Skeletal muscle satellite cell (primary cell): ENCODE data around the gene FETUB.
"Not testable (repeated sequence)": the region's sequence is repeated elsewhere in the genome, so short reads cannot be mapped to it uniquely, and the experiment has no call there.

Source experiments
- H3K27me3 ChIP-seq: 2 replicates; pipeline ENCODE4 v1.7.0; 2013; ENCODE audit warnings: low read length; ENCODE audit not compliant: control insufficient read depth, insufficient read depth
- H3K36me3 ChIP-seq: 2 replicates; pipeline ENCODE4 v1.7.0; 2013; ENCODE audit warnings: mild to moderate bottlenecking, control low read depth, low read length; ENCODE audit not compliant: insufficient read depth
- H3K4me1 ChIP-seq: 2 replicates; pipeline ENCODE4 v1.7.0; 2013; ENCODE audit warnings: low read length; ENCODE audit not compliant: control insufficient read depth, insufficient read depth
- H3K4me2 ChIP-seq: 2 replicates; pipeline ENCODE4 v1.7.0; 2013; ENCODE audit warnings: mild to moderate bottlenecking, low read length
- H3K4me3 ChIP-seq: 2 replicates; pipeline ENCODE4 v1.7.0; 2013; ENCODE audit warnings: low read length
- H3K9ac ChIP-seq: 2 replicates; pipeline ENCODE4 v1.7.0; 2013; ENCODE audit warnings: mild to moderate bottlenecking, low read depth, low read length, moderate library complexity
- H3K9me3 ChIP-seq: replicated peaks from 2 replicates; pipeline ENCODE4 v1.7.0; 2013; ENCODE audit warnings: mild to moderate bottlenecking, control low read depth, low read length

The FETUB gene

DNA sequence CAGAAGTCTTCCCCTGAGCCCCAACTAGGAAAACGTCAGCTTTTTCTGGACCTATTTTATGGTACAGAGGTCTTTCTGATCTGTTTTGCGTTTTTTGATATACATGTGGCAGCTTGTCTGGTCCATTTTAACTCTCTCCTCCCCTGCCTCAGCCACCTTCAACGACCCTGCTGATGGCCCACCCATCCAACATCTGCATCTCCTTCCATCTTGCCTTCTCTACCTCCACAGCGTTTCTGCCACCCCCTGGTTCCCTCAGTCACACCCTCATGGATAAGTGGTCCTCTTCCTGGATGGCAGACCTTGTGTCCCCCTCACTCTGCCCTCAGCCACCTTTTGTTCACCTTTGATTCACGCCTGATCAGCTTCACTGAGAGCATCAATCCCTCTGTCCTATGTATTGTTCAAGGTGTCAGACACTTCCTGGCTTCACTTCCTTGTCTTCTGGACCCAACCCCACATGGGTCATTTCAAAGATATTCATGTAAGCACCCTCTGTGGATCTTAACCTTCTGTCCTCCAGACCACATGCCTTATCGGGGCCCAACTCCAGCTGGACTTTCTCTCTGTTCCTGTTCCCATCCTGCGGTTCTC, 13.8 kb upstream of the FETUB start:
- H3K27me3 ChIP-seq: peaks cover 15% of the 10 kb centered on the region

DNA sequence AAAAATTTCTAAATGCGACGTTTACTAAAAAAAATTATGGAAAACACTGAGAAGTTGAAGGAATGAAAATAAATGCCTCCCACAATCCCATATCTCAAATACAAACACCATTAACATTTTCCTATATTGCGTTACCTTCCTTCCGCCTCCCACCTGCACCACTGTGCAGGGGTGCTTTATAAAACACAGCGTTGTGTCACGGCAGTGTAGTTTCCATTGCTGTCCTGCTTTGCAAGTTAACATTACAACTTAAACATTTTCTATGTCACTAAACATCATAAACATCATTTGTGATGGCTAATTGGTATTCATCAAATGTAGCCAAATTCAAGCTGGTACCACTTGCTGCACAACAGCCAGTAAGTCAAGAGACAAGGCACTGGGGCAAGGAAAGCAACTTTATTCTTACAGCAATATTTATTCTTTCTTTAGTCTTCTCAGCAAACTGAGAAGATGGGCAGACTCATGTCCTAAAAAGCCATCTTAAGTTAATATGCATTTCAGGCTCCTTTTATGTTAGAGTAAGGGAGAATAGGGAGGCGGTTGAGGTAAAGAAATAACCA, 12.3 kb upstream of the FETUB start:
- no peak overlapping the region for H3K9ac ChIP-seq
- no peak overlapping the region for H3K4me3 ChIP-seq
- H3K36me3 ChIP-seq: no peaks in the 10 kb centered on the region
- peaks cover 13% of the 10 kb centered on the region for H3K27me3 ChIP-seq
- H3K9me3 ChIP-seq: no peaks in the 10 kb centered on the region
- no peak overlapping the region for H3K4me2 ChIP-seq
- no peaks in the 10 kb centered on the region for H3K4me1 ChIP-seq

More for the DNA sequence above, 13.8 kb upstream of the FETUB start:
- Histone ChIP-seq H3K36me3 (no peaks in the 10 kb centered on the region), H3K4me1 (no peaks in the 10 kb centered on the region), H3K4me3 (no peak overlapping the region), H3K4me2 (no peak overlapping the region), H3K9ac (no peak overlapping the region), H3K9me3 (no peaks in the 10 kb centered on the region)

DNA sequence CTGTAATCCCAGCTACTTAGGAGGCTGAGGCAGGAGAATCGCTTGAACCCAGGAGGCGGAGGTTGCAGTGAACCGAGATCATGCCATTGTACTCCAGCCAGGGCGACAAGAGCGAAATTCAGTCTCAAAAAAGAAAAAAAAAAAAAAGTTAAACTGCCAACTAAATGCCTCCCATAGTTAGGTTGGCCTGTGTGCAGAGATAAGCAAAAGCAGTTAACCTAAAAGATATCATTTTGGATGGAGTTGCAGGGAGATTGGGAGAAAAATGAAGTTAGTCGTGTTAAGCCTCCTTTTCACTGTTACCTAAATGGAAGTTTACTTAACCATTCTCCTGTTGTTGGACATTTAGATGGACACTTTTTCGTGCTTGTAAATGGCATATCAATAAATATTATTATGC, 11.4 kb upstream of the FETUB start:
- no peaks in the 10 kb centered on the region for H3K36me3 ChIP-seq
- no peak overlapping the region for H3K4me2 ChIP-seq
- H3K9me3 ChIP-seq: no peaks in the 10 kb centered on the region
- peaks cover 10% of the 10 kb centered on the region for H3K27me3 ChIP-seq
- no peaks in the 10 kb centered on the region for H3K4me1 ChIP-seq
- H3K9ac ChIP-seq: no peak overlapping the region
- H3K4me3 ChIP-seq: no peak overlapping the region

DNA sequence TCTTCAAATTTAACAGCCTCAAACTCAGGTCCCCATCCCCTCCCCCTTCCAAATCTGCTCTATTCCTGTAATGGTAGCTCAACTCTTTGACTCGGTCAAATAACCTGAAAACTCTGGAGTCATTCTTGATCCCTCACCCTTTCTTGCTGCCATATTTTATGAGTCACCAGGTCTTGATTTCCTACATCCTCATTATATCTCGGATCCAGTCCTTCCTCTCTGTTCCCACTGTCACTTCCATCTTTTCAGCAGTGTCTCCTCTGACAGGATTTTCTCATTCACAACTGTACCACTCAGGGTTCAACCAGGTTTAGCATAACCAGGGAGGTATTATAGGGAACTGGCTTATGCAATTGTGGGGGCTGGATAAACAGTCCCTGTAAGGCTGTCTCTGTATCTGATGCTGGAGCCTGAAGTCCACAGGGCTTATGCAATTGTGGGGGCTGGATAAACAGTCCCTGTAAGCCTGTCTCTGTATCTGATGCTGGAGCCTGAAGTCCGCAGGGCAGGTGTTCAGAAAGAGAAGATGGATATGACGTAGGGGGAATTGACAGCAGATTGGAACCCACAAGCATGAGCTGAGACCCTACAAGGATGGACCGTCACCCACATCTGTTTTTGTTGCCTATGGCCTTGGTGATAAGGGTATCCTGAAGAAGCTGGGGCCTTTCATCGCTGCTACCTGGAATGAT, 9.1 kb upstream of the FETUB start:
- no peak overlapping the region for H3K4me3 ChIP-seq
- peaks cover 13% of the 10 kb centered on the region for H3K27me3 ChIP-seq

DNA sequence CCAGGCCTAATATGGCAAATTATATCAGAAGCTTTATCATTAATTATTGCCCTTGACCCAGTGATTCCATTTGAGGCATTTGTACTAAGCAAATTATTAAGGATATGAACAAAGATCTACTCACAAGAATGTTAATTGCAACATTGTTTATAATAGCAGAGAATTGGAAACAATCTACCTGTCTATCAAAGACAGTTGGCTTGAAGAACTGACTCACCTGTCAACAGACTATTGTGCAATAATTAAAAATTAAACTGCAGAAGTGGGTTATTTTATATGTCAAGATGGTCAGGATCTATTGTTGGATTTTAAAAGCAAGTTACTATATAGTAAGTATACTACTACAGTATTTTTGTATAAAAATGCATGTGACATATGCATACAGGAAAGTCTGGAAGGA, 6.7 kb upstream of the FETUB start:
- peaks cover 16% of the 10 kb centered on the region for H3K27me3 ChIP-seq
- H3K36me3 ChIP-seq: no peaks in the 10 kb centered on the region
- H3K4me2 ChIP-seq: no peak overlapping the region
- H3K9me3 ChIP-seq: no peaks in the 10 kb centered on the region
- H3K4me3 ChIP-seq: no peak overlapping the region
- H3K4me1 ChIP-seq: no peaks in the 10 kb centered on the region
- no peak overlapping the region for H3K9ac ChIP-seq

More for the DNA sequence above, 9.1 kb upstream of the FETUB start:
- no peak overlapping the region for H3K9ac ChIP-seq
- no peaks in the 10 kb centered on the region for H3K4me1 ChIP-seq
- no peak overlapping the region for H3K4me2 ChIP-seq
- H3K9me3 ChIP-seq: no peaks in the 10 kb centered on the region
- H3K36me3 ChIP-seq: no peaks in the 10 kb centered on the region

DNA sequence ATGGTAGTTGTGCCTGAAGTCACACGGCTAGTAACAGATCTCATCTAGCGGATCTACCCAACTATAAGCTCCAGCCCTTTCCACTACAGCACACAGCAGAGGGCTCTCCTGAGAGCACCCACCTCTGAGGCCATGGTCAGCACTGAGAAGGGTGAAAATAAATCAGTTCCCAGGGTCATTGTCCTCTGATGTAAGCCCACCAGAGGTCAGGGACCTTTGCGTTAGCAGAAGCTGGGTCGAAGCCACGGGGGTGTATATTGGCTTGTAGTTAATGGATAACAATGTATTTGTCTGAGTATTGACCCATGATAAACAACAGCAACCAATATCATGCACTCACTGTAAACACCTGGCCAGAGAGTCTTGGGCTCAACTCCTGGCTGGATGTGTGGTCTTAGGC, 6.0 kb upstream of the FETUB start:
- peaks cover 19% of the 10 kb centered on the region for H3K27me3 ChIP-seq
- H3K4me2 ChIP-seq, H3K9ac ChIP-seq, H3K36me3 ChIP-seq, H3K4me3 ChIP-seq, H3K4me1 ChIP-seq, H3K9me3 ChIP-seq: not testable (repeated sequence)

DNA sequence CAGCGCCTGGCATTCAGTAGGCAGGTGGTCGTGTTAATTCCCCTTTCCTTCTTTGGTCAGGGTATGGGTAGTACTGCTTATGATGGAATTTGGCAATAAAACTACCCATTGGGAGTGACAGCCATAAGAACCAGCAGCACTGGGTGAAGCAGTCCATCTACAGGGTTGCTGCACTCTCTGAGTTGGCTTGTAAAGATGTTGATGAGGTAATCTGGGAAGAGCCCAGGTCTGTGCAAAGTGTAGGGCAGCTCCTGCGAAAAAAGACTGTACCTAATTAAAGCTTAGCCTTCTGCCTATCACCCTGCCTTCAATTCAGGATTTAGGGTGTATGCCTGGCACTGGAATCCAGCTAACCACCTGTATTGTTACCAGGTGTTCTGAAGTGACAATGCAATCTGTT, 4.7 kb upstream of the FETUB start:
- no peak overlapping the region for H3K4me2 ChIP-seq
- no peaks in the 10 kb centered on the region for H3K36me3 ChIP-seq
- peaks cover under 1% of the 10 kb centered on the region for H3K4me1 ChIP-seq
- no peak overlapping the region for H3K4me3 ChIP-seq
- no peak overlapping the region for H3K9ac ChIP-seq
- H3K9me3 ChIP-seq: no peaks in the 10 kb centered on the region
- peaks cover 27% of the 10 kb centered on the region for H3K27me3 ChIP-seq

DNA sequence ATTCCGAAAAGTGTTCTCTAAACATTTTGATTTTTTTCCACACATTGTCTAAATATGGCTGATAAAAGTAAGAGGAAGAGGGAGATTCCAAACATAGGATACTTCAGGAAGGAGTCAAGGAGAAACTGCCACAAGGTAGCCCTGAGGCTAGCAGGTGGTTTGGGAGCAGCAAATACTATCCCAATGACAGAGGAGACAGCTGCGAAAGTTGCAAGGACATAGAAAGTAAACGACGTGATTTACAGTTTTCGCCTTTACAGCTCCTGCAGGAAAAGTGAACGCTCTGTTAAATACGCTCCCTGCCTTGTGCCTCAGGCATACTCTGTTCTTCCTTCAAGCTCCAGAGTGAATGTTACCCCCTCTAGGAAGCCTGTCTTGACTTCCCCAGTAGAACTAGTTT, 3.7 kb upstream of the FETUB start:
- Histone ChIP-seq H3K9me3 (no peaks in the 10 kb centered on the region), H3K4me1 (peaks cover 2% of the 10 kb centered on the region), H3K4me3 (no peak overlapping the region), H3K4me2 (no peak overlapping the region), H3K9ac (no peak overlapping the region), H3K27me3 (peaks cover 22% of the 10 kb centered on the region), H3K36me3 (no peaks in the 10 kb centered on the region)

DNA sequence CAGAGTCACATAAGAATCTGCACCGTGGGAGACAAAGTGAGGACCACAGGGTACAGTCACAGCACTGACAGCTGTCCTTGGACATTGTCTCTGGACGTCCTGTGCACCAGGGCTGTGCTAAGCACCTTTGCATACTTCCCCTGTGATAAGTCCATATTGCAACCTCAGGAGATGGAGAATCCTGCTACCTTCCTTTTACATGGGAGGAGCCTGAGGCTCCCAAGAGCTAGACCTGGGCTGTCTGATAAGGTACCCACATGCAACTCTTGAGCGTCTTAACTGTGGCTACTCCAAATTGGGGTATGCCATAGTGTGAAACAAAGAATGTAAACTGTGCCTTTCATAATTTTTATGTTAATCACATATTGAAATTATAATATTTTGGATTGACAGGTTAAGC, 2.5 kb upstream of the FETUB start:
- H3K4me1 ChIP-seq: peaks cover 2% of the 10 kb centered on the region
- no peaks in the 10 kb centered on the region for H3K9me3 ChIP-seq
- no peaks in the 10 kb centered on the region for H3K36me3 ChIP-seq
- no peak overlapping the region for H3K9ac ChIP-seq
- H3K4me3 ChIP-seq: no peak overlapping the region
- no peak overlapping the region for H3K4me2 ChIP-seq
- peaks cover 22% of the 10 kb centered on the region for H3K27me3 ChIP-seq

DNA sequence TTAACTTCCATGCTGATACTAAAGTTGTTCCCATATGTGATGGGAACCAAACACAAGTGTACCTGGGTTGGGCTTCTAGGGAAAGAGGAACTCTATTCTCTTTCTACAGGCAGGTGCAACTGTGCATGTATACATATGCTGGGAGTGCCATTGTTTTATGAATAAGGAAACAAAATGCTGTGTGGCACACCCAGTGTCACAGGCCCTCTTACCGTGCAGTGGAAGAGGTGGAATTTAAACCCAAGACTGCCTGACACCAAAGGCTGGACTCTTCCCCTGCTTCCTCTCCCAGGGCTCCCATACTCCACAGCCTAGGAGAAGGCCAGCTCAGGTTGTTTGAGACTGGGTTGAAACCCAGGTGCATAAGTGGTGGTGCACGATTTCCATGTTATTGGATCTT, 1.9 kb upstream of the FETUB start:
- no peaks in the 10 kb centered on the region for H3K9me3 ChIP-seq
- H3K27me3 ChIP-seq: peaks cover 23% of the 10 kb centered on the region
- no peak overlapping the region for H3K4me3 ChIP-seq
- peaks cover 2% of the 10 kb centered on the region for H3K4me1 ChIP-seq
- no peak overlapping the region for H3K4me2 ChIP-seq
- no peak overlapping the region for H3K9ac ChIP-seq
- H3K36me3 ChIP-seq: no peaks in the 10 kb centered on the region

DNA sequence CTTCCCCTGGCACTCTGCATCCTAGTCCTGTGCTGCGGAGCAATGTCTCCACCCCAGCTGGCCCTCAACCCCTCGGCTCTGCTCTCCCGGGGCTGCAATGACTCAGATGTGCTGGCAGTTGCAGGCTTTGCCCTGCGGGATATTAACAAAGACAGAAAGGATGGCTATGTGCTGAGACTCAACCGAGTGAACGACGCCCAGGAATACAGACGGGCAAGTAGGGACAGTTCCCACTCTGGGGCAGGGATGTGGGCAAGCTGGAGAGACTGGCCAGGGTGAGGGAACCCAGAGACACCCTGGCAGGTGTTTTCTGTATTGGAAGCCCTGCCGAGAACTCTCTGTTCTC, 247 bp downstream of the FETUB start:
- Histone ChIP-seq H3K4me2 (peak overlapping the region; percentile 52), H3K27me3 (peaks cover 25% of the 10 kb centered on the region), H3K4me1 (peaks cover 2% of the 10 kb centered on the region), H3K4me3 (no peak overlapping the region), H3K9me3 (no peaks in the 10 kb centered on the region), H3K36me3 (no peaks in the 10 kb centered on the region), H3K9ac (no peak overlapping the region)

DNA sequence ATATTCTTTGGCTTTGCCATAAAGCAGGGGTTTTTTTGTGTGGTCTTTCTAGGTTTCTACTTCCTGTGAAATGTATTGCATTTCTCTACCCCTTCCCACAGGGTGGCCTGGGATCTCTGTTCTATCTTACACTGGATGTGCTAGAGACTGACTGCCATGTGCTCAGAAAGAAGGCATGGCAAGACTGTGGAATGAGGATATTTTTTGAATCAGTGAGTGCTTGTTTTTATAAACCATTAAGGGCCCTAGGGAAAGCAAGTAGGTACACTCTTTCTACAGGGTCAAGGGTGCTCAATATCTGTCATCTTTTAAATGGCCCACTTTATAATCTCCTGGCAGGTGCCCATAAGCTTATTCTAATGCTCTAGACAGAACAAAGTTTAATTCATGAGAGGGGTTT, 730 bp downstream of the FETUB start:
- H3K27me3 ChIP-seq: peaks cover 25% of the 10 kb centered on the region
- H3K36me3 ChIP-seq: no peaks in the 10 kb centered on the region
- no peaks in the 10 kb centered on the region for H3K9me3 ChIP-seq
- peaks cover 2% of the 10 kb centered on the region for H3K4me1 ChIP-seq
- H3K9ac ChIP-seq: no peak overlapping the region
- peak overlapping the region; percentile 52 for H3K4me2 ChIP-seq
- no peak overlapping the region for H3K4me3 ChIP-seq
